ENCODE data around the gene ETHE1.

The ETHE1 gene

DNA sequence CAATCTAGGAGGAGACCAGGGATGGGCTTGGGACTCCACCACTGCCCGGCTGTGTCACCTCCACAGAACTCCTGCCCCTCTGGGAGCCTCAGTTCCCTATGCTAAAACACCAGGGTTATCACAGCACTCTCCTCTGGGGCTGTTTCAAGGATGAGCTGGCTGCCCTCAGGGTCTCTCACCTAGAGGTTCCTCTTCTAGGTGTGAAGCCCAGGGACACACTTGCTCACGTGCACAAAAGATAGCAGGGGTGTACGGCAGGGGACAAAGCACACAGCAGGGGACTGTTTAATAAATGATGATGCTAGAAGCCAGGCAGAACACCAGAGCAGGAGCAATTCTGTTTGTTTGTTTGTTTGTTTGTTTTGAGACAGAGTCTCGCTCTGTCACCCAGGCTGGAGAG, 44.8 kb downstream of the ETHE1 start:
- H3K36me3 ChIP-seq (ENCODE audit: insufficient read depth, low read length), result no peaks in the 10 kb centered on the region
- H3K4me1 ChIP-seq (ENCODE audit: insufficient read depth, low read length, severe bottlenecking), result no peaks in the 10 kb centered on the region
- H3K79me2 ChIP-seq (ENCODE audit: insufficient read depth, low read length), result no peaks in the 10 kb centered on the region
- no peaks in the 10 kb centered on the region for H3K9me3 ChIP-seq (ENCODE audit: low read length)
- no peaks in the 10 kb centered on the region for H4K20me1 ChIP-seq (ENCODE audit: insufficient read depth, low read length)
- no peaks in the 10 kb centered on the region for H3K27me3 ChIP-seq (ENCODE audit: insufficient read depth, low read length)
- no peaks in the 10 kb centered on the region for H3K9me2 ChIP-seq (ENCODE audit: low read depth, low read length)
- no peaks in the 10 kb centered on the region for H3F3A ChIP-seq (ENCODE audit: insufficient read depth, low read length)
- no peak for TF ChIP-seq EZH2 (IDR thresholded peaks at IDR 0.05; ENCODE audit: borderline replicate concordance, low read length)
- no peak overlapping the region for H3K4me2 ChIP-seq (ENCODE audit: low read length)
- no peak overlapping the region for H3K4me3 ChIP-seq (ENCODE audit: low read depth, low read length, poor library complexity, severe bottlenecking)
- H3K27ac ChIP-seq (ENCODE audit: low read depth, low read length, poor library complexity, severe bottlenecking), result no peak overlapping the region
- no peak overlapping the region for H3K9ac ChIP-seq (ENCODE audit: low read length)
- H2AFZ ChIP-seq (ENCODE audit: low read length), result no peak overlapping the region

DNA sequence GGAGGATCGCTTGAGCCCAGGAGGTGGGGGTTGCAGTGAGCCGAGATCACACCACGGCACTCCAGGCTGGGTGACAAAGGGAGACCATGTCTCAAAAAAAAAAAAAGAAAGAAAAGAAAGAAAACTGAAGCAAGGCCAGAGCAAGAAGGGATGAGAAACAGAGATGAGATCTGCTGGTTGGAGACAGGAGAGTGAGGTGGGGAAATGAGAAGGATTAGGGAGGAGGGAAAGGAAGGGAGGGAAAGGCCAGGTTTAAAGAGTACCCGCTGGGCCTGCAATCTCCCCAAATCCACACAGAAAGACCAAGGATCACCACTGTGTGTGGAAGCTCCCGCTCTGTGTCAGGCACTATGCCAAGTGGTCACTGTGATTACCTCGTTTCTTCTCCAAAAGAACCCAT, 45.3 kb downstream of the ETHE1 start:
- no peak overlapping the region for H3K9ac ChIP-seq (ENCODE audit: low read length)
- H3K4me1 ChIP-seq (ENCODE audit: insufficient read depth, low read length, severe bottlenecking), result no peaks in the 10 kb centered on the region
- no peak overlapping the region for H2AFZ ChIP-seq (ENCODE audit: low read length)
- no peak overlapping the region for H3K4me3 ChIP-seq (ENCODE audit: low read depth, low read length, poor library complexity, severe bottlenecking)
- H4K20me1 ChIP-seq (ENCODE audit: insufficient read depth, low read length), result no peaks in the 10 kb centered on the region
- H3K79me2 ChIP-seq (ENCODE audit: insufficient read depth, low read length), result no peaks in the 10 kb centered on the region
- no peaks in the 10 kb centered on the region for H3K27me3 ChIP-seq (ENCODE audit: insufficient read depth, low read length)
- H3K9me2 ChIP-seq (ENCODE audit: low read depth, low read length), result no peaks in the 10 kb centered on the region
- H3K9me3 ChIP-seq (ENCODE audit: low read length), result no peaks in the 10 kb centered on the region
- H3K4me2 ChIP-seq (ENCODE audit: low read length), result no peak overlapping the region
- H3K27ac ChIP-seq (ENCODE audit: low read depth, low read length, poor library complexity, severe bottlenecking), result no peak overlapping the region
- H3F3A ChIP-seq (ENCODE audit: insufficient read depth, low read length), result no peaks in the 10 kb centered on the region
- no peak for TF ChIP-seq EZH2 (IDR thresholded peaks at IDR 0.05; ENCODE audit: borderline replicate concordance, low read length)
- TF ChIP-seq, protein P1, sequence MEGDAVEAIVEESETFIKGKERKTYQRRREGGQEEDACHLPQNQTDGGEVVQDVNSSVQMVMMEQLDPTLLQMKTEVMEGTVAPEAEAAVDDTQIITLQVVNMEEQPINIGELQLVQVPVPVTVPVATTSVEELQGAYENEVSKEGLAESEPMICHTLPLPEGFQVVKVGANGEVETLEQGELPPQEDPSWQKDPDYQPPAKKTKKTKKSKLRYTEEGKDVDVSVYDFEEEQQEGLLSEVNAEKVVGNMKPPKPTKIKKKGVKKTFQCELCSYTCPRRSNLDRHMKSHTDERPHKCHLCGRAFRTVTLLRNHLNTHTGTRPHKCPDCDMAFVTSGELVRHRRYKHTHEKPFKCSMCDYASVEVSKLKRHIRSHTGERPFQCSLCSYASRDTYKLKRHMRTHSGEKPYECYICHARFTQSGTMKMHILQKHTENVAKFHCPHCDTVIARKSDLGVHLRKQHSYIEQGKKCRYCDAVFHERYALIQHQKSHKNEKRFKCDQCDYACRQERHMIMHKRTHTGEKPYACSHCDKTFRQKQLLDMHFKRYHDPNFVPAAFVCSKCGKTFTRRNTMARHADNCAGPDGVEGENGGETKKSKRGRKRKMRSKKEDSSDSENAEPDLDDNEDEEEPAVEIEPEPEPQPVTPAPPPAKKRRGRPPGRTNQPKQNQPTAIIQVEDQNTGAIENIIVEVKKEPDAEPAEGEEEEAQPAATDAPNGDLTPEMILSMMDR (IDR thresholded peaks at IDR 0.05; ENCODE audit: low read length), result no peak
- no peaks in the 10 kb centered on the region for H3K36me3 ChIP-seq (ENCODE audit: insufficient read depth, low read length)

DNA sequence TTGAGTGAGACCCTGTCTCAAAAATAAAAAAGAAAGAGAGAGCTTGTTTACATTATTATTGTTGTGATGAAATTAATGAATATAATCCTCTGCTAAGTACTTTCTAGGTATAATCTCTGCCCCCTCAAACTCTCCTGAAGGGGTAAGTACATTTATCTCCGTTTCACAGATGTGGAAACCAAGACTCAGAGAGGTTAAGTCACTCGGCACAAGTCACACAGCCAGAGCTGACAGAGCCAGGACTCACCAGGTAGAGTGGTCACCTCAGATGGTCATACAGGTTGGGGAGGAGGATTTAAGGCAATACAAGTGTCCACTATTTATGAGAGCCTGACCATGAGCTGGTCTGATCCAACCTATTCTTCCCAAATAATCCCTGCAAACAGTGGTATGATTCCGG, 46.4 kb downstream of the ETHE1 start:
- H3K4me3 ChIP-seq (ENCODE audit: low read depth, low read length, poor library complexity, severe bottlenecking), result no peak overlapping the region
- no peak for TF ChIP-seq EZH2 (IDR thresholded peaks at IDR 0.05; ENCODE audit: borderline replicate concordance, low read length)
- TF ChIP-seq, protein P1 (IDR thresholded peaks at IDR 0.05; ENCODE audit: low read length), result no peak
- no peaks in the 10 kb centered on the region for H3K79me2 ChIP-seq (ENCODE audit: insufficient read depth, low read length)

DNA sequence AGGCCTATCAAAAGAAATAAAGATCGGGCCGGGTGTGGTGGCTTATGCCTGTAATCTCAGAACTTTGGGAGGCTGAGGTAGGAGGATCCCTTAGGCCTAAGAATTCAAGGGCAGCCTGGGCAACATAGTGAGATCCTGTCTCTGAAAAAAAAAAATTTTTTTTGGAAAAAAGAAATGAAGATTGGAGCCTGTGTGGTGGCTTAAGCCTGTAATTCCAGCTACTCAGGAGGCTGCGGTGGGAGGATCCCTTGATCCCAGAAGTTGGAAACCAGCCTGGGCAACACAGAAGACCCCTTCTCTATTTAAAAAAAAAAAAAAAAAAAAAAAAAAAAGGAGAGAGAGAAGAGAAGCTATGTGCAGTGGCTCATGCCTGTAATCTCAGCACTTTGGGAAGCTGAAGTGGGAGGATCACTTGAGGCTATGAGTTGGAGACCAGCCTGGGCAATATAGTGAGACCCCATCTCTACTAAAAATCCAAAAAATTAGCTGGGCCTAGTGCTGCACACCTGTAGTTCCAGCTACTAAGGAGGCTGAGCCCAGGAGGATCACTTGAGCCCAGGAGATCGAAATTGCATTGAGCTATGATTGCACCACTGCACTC, 46.9 kb downstream of the ETHE1 start:
- H4K20me1 ChIP-seq (ENCODE audit: insufficient read depth, low read length), result no peaks in the 10 kb centered on the region
- H3F3A ChIP-seq (ENCODE audit: insufficient read depth, low read length), result no peaks in the 10 kb centered on the region
- no peak overlapping the region for H3K4me2 ChIP-seq (ENCODE audit: low read length)
- H3K4me3 ChIP-seq (ENCODE audit: low read depth, low read length, poor library complexity, severe bottlenecking), result no peak overlapping the region
- no peak overlapping the region for H2AFZ ChIP-seq (ENCODE audit: low read length)
- H3K79me2 ChIP-seq (ENCODE audit: insufficient read depth, low read length), result no peaks in the 10 kb centered on the region
- H3K4me1 ChIP-seq (ENCODE audit: insufficient read depth, low read length, severe bottlenecking), result no peaks in the 10 kb centered on the region
- H3K27me3 ChIP-seq (ENCODE audit: insufficient read depth, low read length), result no peaks in the 10 kb centered on the region
- H3K36me3 ChIP-seq (ENCODE audit: insufficient read depth, low read length), result no peaks in the 10 kb centered on the region
- no peaks in the 10 kb centered on the region for H3K9me2 ChIP-seq (ENCODE audit: low read depth, low read length)
- TF ChIP-seq, protein P1 (IDR thresholded peaks at IDR 0.05; ENCODE audit: low read length), result no peak
- H3K27ac ChIP-seq (ENCODE audit: low read depth, low read length, poor library complexity, severe bottlenecking), result no peak overlapping the region
- H3K9me3 ChIP-seq (ENCODE audit: low read length), result no peaks in the 10 kb centered on the region
- no peak overlapping the region for H3K9ac ChIP-seq (ENCODE audit: low read length)

More for the DNA sequence above, 46.4 kb downstream of the ETHE1 start:
- H3K9ac ChIP-seq (ENCODE audit: low read length), result no peak overlapping the region
- no peaks in the 10 kb centered on the region for H4K20me1 ChIP-seq (ENCODE audit: insufficient read depth, low read length)
- H3K4me2 ChIP-seq (ENCODE audit: low read length), result no peak overlapping the region
- H3K9me3 ChIP-seq (ENCODE audit: low read length), result no peaks in the 10 kb centered on the region
- H3K4me1 ChIP-seq (ENCODE audit: insufficient read depth, low read length, severe bottlenecking), result no peaks in the 10 kb centered on the region
- H3F3A ChIP-seq (ENCODE audit: insufficient read depth, low read length), result no peaks in the 10 kb centered on the region
- no peaks in the 10 kb centered on the region for H3K9me2 ChIP-seq (ENCODE audit: low read depth, low read length)
- H3K27ac ChIP-seq (ENCODE audit: low read depth, low read length, poor library complexity, severe bottlenecking), result no peak overlapping the region
- H3K36me3 ChIP-seq (ENCODE audit: insufficient read depth, low read length), result no peaks in the 10 kb centered on the region
- no peaks in the 10 kb centered on the region for H3K27me3 ChIP-seq (ENCODE audit: insufficient read depth, low read length)
- no peak overlapping the region for H2AFZ ChIP-seq (ENCODE audit: low read length)
